IMR-90 (cell line): ENCODE results near the gene SMCO3. TPM values are rescaled to one million over a fixed set of nuclear protein-coding genes. Genes with fewer than 3 reads are reported as not detected.

ENCODE experiments used
- ATAC-seq: fragments of 200-7000 bp; cut with Tn5 transposase; 2 replicates; pipeline ENCODE4 v1.9.1; 2020; ENCODE audit warnings: low read depth, mild to moderate bottlenecking, moderate library complexity
- BruUV-seq: library from RNA; stranded (reverse); fragments of 400-500 nt; replicated peaks from 2 replicates; lab custom pipeline; 2021; lab: Mats Ljungman, UMichigan
- CTCF ChIA-PET: fragments of 300-600 bp; formaldehyde crosslinking; extraction: SDS; loops from one replicate; lab custom pipeline; 2021; ENCODE audit warnings: antibody characterized with exemption; lab: Yijun Ruan, JAX
- POLR2A ChIA-PET: fragments of 300-600 bp; sonication (Branson Sonifier 250); formaldehyde crosslinking; loops from one replicate; lab custom pipeline; 2022; ENCODE audit warnings: antibody characterized with exemption; ENCODE audit not compliant: unreplicated experiment; lab: Charles Lee
- DNase-seq: peaks from one replicate; pipeline ENCODE4 v3.0.0; 2013
- H2AFZ ChIP-seq: replicated peaks from 2 replicates; pipeline ENCODE3; 2013; ENCODE audit warnings: low read length, mild to moderate bottlenecking; ENCODE audit not compliant: poor library complexity
- H2AK5ac ChIP-seq: 2 replicates; pipeline ENCODE4 v1.6.1; 2013; ENCODE audit warnings: low read depth, low read length, inconsistent platforms
- H2AK9ac ChIP-seq: replicated peaks from 2 replicates; pipeline ENCODE3; 2013; ENCODE audit warnings: mild to moderate bottlenecking, low read depth, low read length, moderate library complexity; ENCODE audit not compliant: poor library complexity
- H2BK120ac ChIP-seq: 2 replicates; pipeline ENCODE4 v1.6.1; 2013; ENCODE audit warnings: low read depth, low read length, inconsistent platforms
- H2BK15ac ChIP-seq: 3 replicates; pipeline ENCODE4 v1.6.1; 2013; ENCODE audit warnings: low read depth, low read length, inconsistent platforms
- H2BK20ac ChIP-seq: 2 replicates; pipeline ENCODE4 v1.6.1; 2013; ENCODE audit warnings: low read depth, mild to moderate bottlenecking, inconsistent platforms, low read length, moderate library complexity
- H2BK5ac ChIP-seq: 2 replicates; pipeline ENCODE4 v1.6.1; 2013; ENCODE audit warnings: mild to moderate bottlenecking, low read depth, low read length, inconsistent platforms; ENCODE audit not compliant: poor library complexity, severe bottlenecking
- H3K14ac ChIP-seq: replicated peaks from 2 replicates; pipeline ENCODE4 v1.6.1; 2013; ENCODE audit warnings: low read depth, low read length, inconsistent platforms
- H3K18ac ChIP-seq: 2 replicates; pipeline ENCODE4 v1.6.1; 2013; ENCODE audit warnings: low read depth, low read length, control low read depth
- H3K23ac ChIP-seq: 2 replicates; pipeline ENCODE4 v1.6.1; 2013; ENCODE audit warnings: low read depth, low read length, inconsistent platforms
- H3K27ac ChIP-seq: 2 replicates; pipeline ENCODE4 v1.5.1; 2013; ENCODE audit warnings: mild to moderate bottlenecking, control low read depth, low read length; ENCODE audit not compliant: insufficient read depth
- H3K27me3 ChIP-seq: 2 replicates; pipeline ENCODE4 v1.6.1; 2013; ENCODE audit warnings: low read length; ENCODE audit not compliant: control insufficient read depth, insufficient read depth
- H3K36me3 ChIP-seq: 2 replicates; pipeline ENCODE4 v1.6.1; 2013; ENCODE audit warnings: low read length, mixed read lengths; ENCODE audit not compliant: control insufficient read depth, insufficient read depth
- H3K4ac ChIP-seq: 2 replicates; pipeline ENCODE4 v1.6.1; 2013; ENCODE audit warnings: low read depth, low read length, inconsistent platforms
- H3K4me1 ChIP-seq: 2 replicates; pipeline ENCODE4 v1.6.1; 2013; ENCODE audit warnings: low read length, mixed read lengths; ENCODE audit not compliant: control insufficient read depth, insufficient read depth
- H3K4me2 ChIP-seq: 2 replicates; pipeline ENCODE4 v1.6.1; 2013; ENCODE audit warnings: low read depth, mild to moderate bottlenecking, control low read depth, low read length, moderate library complexity
- H3K4me3 ChIP-seq: 2 replicates; pipeline ENCODE4 v1.5.1; 2013; ENCODE audit warnings: low read depth, mild to moderate bottlenecking, control low read depth, low read length, moderate library complexity; ENCODE audit not compliant: insufficient read depth
- H3K56ac ChIP-seq: 2 replicates; pipeline ENCODE4 v1.6.1; 2013; ENCODE audit warnings: low read length, inconsistent platforms; ENCODE audit not compliant: insufficient read depth; ENCODE audit errors: extremely low read depth
- H3K79me1 ChIP-seq, 2 experiments: 2 replicates each; pipeline ENCODE4 v1.6.1; 2013; ENCODE audit warnings: low read length in 2 of 2, inconsistent platforms in 1 of 2, low read depth in 1 of 2
- H3K9ac ChIP-seq: 2 replicates; pipeline ENCODE4 v1.6.1; 2013; ENCODE audit warnings: low read depth, low read length, control low read depth
- H3K9me1 ChIP-seq: 2 replicates; pipeline ENCODE4 v1.6.1; 2013; ENCODE audit warnings: low read length, inconsistent platforms; ENCODE audit not compliant: insufficient read depth
- H3K9me3 ChIP-seq: 2 replicates; pipeline ENCODE4 v1.6.1; 2013; ENCODE audit warnings: low read length; ENCODE audit not compliant: control insufficient read depth, insufficient read depth
- H4K20me1 ChIP-seq: 2 replicates; pipeline ENCODE4 v1.6.1; 2013; ENCODE audit warnings: low read length, inconsistent platforms; ENCODE audit not compliant: insufficient read depth
- H4K5ac ChIP-seq: 2 replicates; pipeline ENCODE4 v1.6.1; 2013; ENCODE audit warnings: mild to moderate bottlenecking, low read depth, low read length, control low read depth
- H4K8ac ChIP-seq, 2 experiments: 2 replicates each; pipeline ENCODE4 v1.6.1; 2013; ENCODE audit warnings: low read depth in 2 of 2, low read length in 2 of 2, control low read depth in 1 of 2, inconsistent platforms in 1 of 2
- H4K91ac ChIP-seq: 2 replicates; pipeline ENCODE4 v1.6.1; 2013; ENCODE audit warnings: low read depth, low read length, inconsistent platforms; ENCODE audit not compliant: insufficient read depth
- CHD1 ChIP-seq: IDR thresholded peaks from 2 replicates; pipeline ENCODE4 v1.6.1; 2012; ENCODE audit warnings: low read depth, low read length, improper control_type of control experiment
- RAD21 ChIP-seq: IDR thresholded peaks from 2 replicates; pipeline ENCODE4 v1.6.1; 2012; ENCODE audit warnings: low read length, improper control_type of control experiment
- dilution Hi-C: fragments of 300-500 bp; cut with HindIII; formaldehyde crosslinking; loops from one replicate; pipeline ENCODE4 v1.14.3; 2018; ENCODE audit warnings: low sequenced_read_pairs; ENCODE audit not compliant: unreplicated experiment
- in situ Hi-C: fragments of 300-500 bp; cut with MboI; formaldehyde crosslinking; loops from 3 replicates; pipeline ENCODE4 v1.14.3; 2019; ENCODE audit warnings: low sequenced_read_pairs, inconsistent platforms, mixed read lengths
- intact Hi-C: fragments of 100-400 bp; cut with micrococcal nuclease; formaldehyde crosslinking; loops from 2 replicates; pipeline ENCODE4 v1.10.0; 2022
- polyA plus RNA-seq, 3 experiments: library from polyadenylated mRNA; depleted of rRNA; stranded (reverse); fragments of >200 nt; gene quantifications; 2 replicates each; pipeline ENCODE4 v1.2.3, GENCODE V29; 2012; ENCODE audit warnings: low replicate concordance in 1 of 3
- total RNA-seq: library from RNA; depleted of rRNA; stranded (reverse); fragments of >200 nt; gene quantifications from 2 replicates; pipeline ENCODE4 v1.2.3, GENCODE V29; 2012

Gene SMCO3
- total and polyA plus RNA-seq, 2 of the 4 experiments (the other 2 are of a cell fraction): under 0.01 to 0.07 TPM

GRCh38 chr12:14825256-14825655 is 11.3 kb upstream of the SMCO3 start:
- Histone ChIP-seq H4K5ac (no peak overlapping the region), H4K20me1 (no peaks in the 10 kb centered on the region), H2BK120ac (no peak overlapping the region), H3K4me2 (no peak overlapping the region), H2BK20ac (no peak overlapping the region), H3K4me3 (no peak overlapping the region), H2AK5ac (no peak overlapping the region), H3K36me3 (no peaks in the 10 kb centered on the region), H3K4me1 (no peaks in the 10 kb centered on the region), H3K79me1 (no peaks in the 10 kb centered on the region), H3K4ac (no peak overlapping the region), H3K9me1 (0 out of 2 replicates have a peak, but pooled peaks cover 3% of the 10 kb centered on the region), H3K18ac (no peak overlapping the region), H3K27me3 (no peaks in the 10 kb centered on the region), H2AK9ac (no peak overlapping the region), H3K14ac (no peak overlapping the region), H3K9me3 (no peaks in the 10 kb centered on the region), H4K91ac (no peak overlapping the region), H3K9ac (no peak overlapping the region), H3K56ac (no peak overlapping the region), H4K8ac (no peak overlapping the region), H2AFZ (no peak overlapping the region), H2BK15ac (no peak overlapping the region), H3K27ac (no peak overlapping the region), H2BK5ac (no peak overlapping the region), H3K23ac (peak overlapping the region; percentile 54; the same call in 1 of the 2 replicates)
- peak; percentile 35 for DNase-seq
- POLR2A ChIA-PET: no interaction called here
- in situ Hi-C loops (no loop called here), intact Hi-C loops (no loop called here), dilution Hi-C loops (no loop called here)
- peak; percentile 57 for ATAC-seq
- CTCF ChIA-PET: interaction anchor here (1.6 kb wide), 1 partner anchor 14 kb away, joined by 7 read pairs; no protein-coding TSS in a partner anchor
- TF ChIP-seq CHD1 (no peak), RAD21 (no peak)
- BruUV-seq: no TSS peak
